Neural cell (in vitro differentiated cells): Measurements from ENCODE around the gene SPTB.

Experiments
- CTCF ChIP-seq: fragments of 450-650 bp; IDR thresholded peaks from 2 replicates; pipeline ENCODE4 v1.5.1; 2014; ENCODE audit warnings: antibody characterized with exemption, mild to moderate bottlenecking, moderate library complexity; ENCODE audit not compliant: poor library complexity, severe bottlenecking
- EP300 ChIP-seq: fragments of 450-650 bp; conservative IDR thresholded peaks from 2 replicates; pipeline ENCODE4 v1.6.1; 2014; ENCODE audit warnings: antibody characterized with exemption, mild to moderate bottlenecking, moderate library complexity; ENCODE audit not compliant: poor library complexity, severe bottlenecking
- EZH2 ChIP-seq: fragments of 200-600, 300-800 bp; shearing (Covaris generic), sonication (generic); IDR thresholded peaks from 2 replicates; pipeline ENCODE4 v1.6.1; 2014; ENCODE audit warnings: antibody characterized with exemption, low read length, borderline replicate concordance, mild to moderate bottlenecking; ENCODE audit not compliant: insufficient read depth, poor library complexity, severe bottlenecking
- MXI1 ChIP-seq: fragments of 450-650 bp; conservative IDR thresholded peaks from 2 replicates; pipeline ENCODE4 v1.6.1; 2014; ENCODE audit warnings: antibody characterized with exemption, mild to moderate bottlenecking; ENCODE audit not compliant: poor library complexity, severe bottlenecking
- POLR2AphosphoS5 ChIP-seq: IDR thresholded peaks from 2 replicates; pipeline ENCODE4 v1.6.1; 2012
- RAD21 ChIP-seq: fragments of 450-650 bp; conservative IDR thresholded peaks from 2 replicates; pipeline ENCODE4 v1.6.1; 2014; ENCODE audit warnings: antibody characterized with exemption, mild to moderate bottlenecking, moderate library complexity
- REST ChIP-seq: IDR thresholded peaks from 2 replicates; pipeline ENCODE4 v1.6.1; 2012; ENCODE audit warnings: borderline replicate concordance
- SMC3 ChIP-seq: fragments of 450-650 bp; conservative IDR thresholded peaks from 2 replicates; pipeline ENCODE4 v1.6.1; 2014; ENCODE audit warnings: antibody characterized with exemption, mild to moderate bottlenecking, moderate library complexity; ENCODE audit not compliant: poor library complexity
- TAF1 ChIP-seq: IDR thresholded peaks from 2 replicates; pipeline ENCODE4 v1.6.1; 2012; ENCODE audit warnings: low read depth

GRCh38 chr14:64920465-64920864, 40.8 kb upstream of the SPTB start:
- no peak for TF ChIP-seq CTCF
- TF ChIP-seq RAD21, result no peak
- TF ChIP-seq EP300, result no peak
- TF ChIP-seq POLR2AphosphoS5, result no peak
- TF ChIP-seq REST, result no peak
- no peak for TF ChIP-seq EZH2
- no peak for TF ChIP-seq TAF1
- TF ChIP-seq MXI1, result no peak
- TF ChIP-seq SMC3, result no peak
